Measurements from ENCODE around the gene TSC22D2. TPM values are rescaled to one million over a fixed set of nuclear protein-coding genes. Genes with fewer than 3 reads are reported as not detected.

The TSC22D2 gene
- total RNA-seq, 1 experiment from 2014 or later = 20.0 TPM

- intact Hi-C loops (cut with micrococcal nuclease) = loop anchor here (5.0 kb wide), 1 partner anchor 32 kb away; the partner anchor contains the start of gene TSC22D2
Measured at GRCh38 chr3:150374975-150375374, 33.1 kb upstream of the TSC22D2 start.

GRCh38 chr3:150376001-150376848, 31.9 kb upstream of the TSC22D2 start:
- no peaks in the 10 kb centered on the region for H3K9me3 ChIP-seq (ENCODE audit: control insufficient read depth in 1 of 2, insufficient read depth in 1 of 2, low read depth in 1 of 2, low read length in 2 of 2)
- H4K20me1 ChIP-seq (ENCODE audit: insufficient read depth) = no peaks in the 10 kb centered on the region
- no peaks in the 10 kb centered on the region for H3K9me2 ChIP-seq (ENCODE audit: insufficient read depth)
- ATAC-seq (no peak), DNase-seq (ENCODE audit: low read depth, low spot score) (no peak)
- ChIA-PET POLR2A (interaction anchor here (0.9 to 2.6 kb wide), 2 partner anchors 15 to 32 kb away, joined by 3 to 6 read pairs; partner anchors contain the start of gene TSC22D2), CTCF (no interaction called here), RAD21 (ENCODE audit: low non-redundant PET in 1 of 2, low total read pairs in 2 of 2, uncharacterized antibody in 2 of 2, unreplicated experiment in 2 of 2) (no interaction called here)
- H3K4me3 ChIP-seq (replicated peaks in 1 of 2; ENCODE audit: low read depth in 1 of 2, low read length in 2 of 2) = no peak overlapping the region
- TF ChIP-seq CEBPB (IDR thresholded peaks at IDR 0.05; ENCODE audit: low read depth) (peak; percentile 76), ELF1 (IDR thresholded peaks at IDR 0.05; ENCODE audit: borderline replicate concordance, low read depth) (no peak)
- no peaks in the 10 kb centered on the region for H3K79me2 ChIP-seq (ENCODE audit: insufficient read depth, low read length)
- no peak overlapping the region for H3K4me2 ChIP-seq (ENCODE audit: low read length)
- H2AFZ ChIP-seq (ENCODE audit: low read depth, low read length, poor library complexity, severe bottlenecking) = no peak overlapping the region
- H3K27me3 ChIP-seq (ENCODE audit: insufficient read depth, low read length) = no peaks in the 10 kb centered on the region
- no peak overlapping the region for H3K9ac ChIP-seq (ENCODE audit: low read length)
- intact Hi-C loops (cut with micrococcal nuclease) = no loop called here
- peaks cover 16 to 26% of the 10 kb centered on the region in 2 experiments for H3K4me1 ChIP-seq (ENCODE audit: control insufficient read depth in 1 of 2, insufficient read depth in 2 of 2, low read length in 2 of 2)
- BruUV-seq (replicated peaks) = no TSS peak
- H3K27ac ChIP-seq (ENCODE audit: low read depth, low read length) = no peak overlapping the region
- H3K36me3 ChIP-seq (ENCODE audit: control insufficient read depth in 1 of 2, insufficient read depth in 2 of 2, low read length in 2 of 2) = no peaks in the 10 kb centered on the region

More at GRCh38 chr3:150374975-150375374, 33.1 kb upstream of the TSC22D2 start:
- Histone ChIP-seq H3K4me2 (ENCODE audit: low read length) (no peak overlapping the region), H2AFZ (ENCODE audit: low read depth, low read length, poor library complexity, severe bottlenecking) (no peak overlapping the region), H3K9me2 (ENCODE audit: insufficient read depth) (no peaks in the 10 kb centered on the region), H3K4me1 (ENCODE audit: control insufficient read depth in 1 of 2, insufficient read depth in 2 of 2, low read length in 2 of 2) (peaks cover 26 to 38% of the 10 kb centered on the region in 2 experiments), H3K36me3 (ENCODE audit: control insufficient read depth in 1 of 2, insufficient read depth in 2 of 2, low read length in 2 of 2) (no peaks in the 10 kb centered on the region), H4K20me1 (ENCODE audit: insufficient read depth) (no peaks in the 10 kb centered on the region), H3K27me3 (ENCODE audit: insufficient read depth, low read length) (no peaks in the 10 kb centered on the region), H3K79me2 (ENCODE audit: insufficient read depth, low read length) (no peaks in the 10 kb centered on the region), H3K9ac (ENCODE audit: low read length) (no peak overlapping the region), H3K9me3 (ENCODE audit: control insufficient read depth in 1 of 2, insufficient read depth in 1 of 2, low read depth in 1 of 2, low read length in 2 of 2) (no peaks in the 10 kb centered on the region), H3K4me3 (replicated peaks in 1 of 2; ENCODE audit: low read depth in 1 of 2, low read length in 2 of 2) (no peak overlapping the region), H3K27ac (ENCODE audit: low read depth, low read length) (no peak overlapping the region)
- ChIA-PET CTCF (no interaction called here), POLR2A (interaction anchor here (2.6 kb wide), 1 partner anchor 33 kb away, joined by 6 read pairs; the partner anchor contains the start of gene TSC22D2), RAD21 (ENCODE audit: low non-redundant PET in 1 of 2, low total read pairs in 2 of 2, uncharacterized antibody in 2 of 2, unreplicated experiment in 2 of 2) (no interaction called here)
- ATAC-seq = no peak
- BruUV-seq (replicated peaks) = no TSS peak
- TF ChIP-seq POLR2AphosphoS5 (IDR thresholded peaks at IDR 0.05; ENCODE audit: low read depth, low read length) (no peak), SP1 (IDR thresholded peaks at IDR 0.05; ENCODE audit: low read depth) (no peak)
- no peak for DNase-seq (ENCODE audit: low read depth, low spot score)

All from HCT116 (cell line).